GM18498 (cell line): ENCODE data around the gene TOMM40L.
"Not testable (repeated sequence)": the region's sequence is repeated elsewhere in the genome, so short reads cannot be mapped to it uniquely, and the experiment has no call there.

Experiments used
- ATAC-seq: cut with Tn5 transposase; IDR thresholded peaks from one replicate; pipeline ENCODE4 v1.9.1; 2021; ENCODE audit warnings: mild to moderate bottlenecking, moderate library complexity; ENCODE audit not compliant: unreplicated experiment

Gene TOMM40L

GRCh38 chr1:161251579-161251978, 25.7 kb downstream of the TOMM40L start:
- ATAC-seq, result no peak

GRCh38 chr1:161255302-161255701, 29.4 kb downstream of the TOMM40L start:
- not testable (repeated sequence) for ATAC-seq

- not testable (repeated sequence) for ATAC-seq
These were observed 30.2 kb downstream of the TOMM40L start for GRCh38 chr1:161255955-161256520.

- not testable (repeated sequence) for ATAC-seq
These were observed 31.2 kb downstream of the TOMM40L start for GRCh38 chr1:161257109-161257508.

- ATAC-seq, result peak; percentile 66
These were observed 32.8 kb downstream of the TOMM40L start, which contains the start of gene PCP4L1 for GRCh38 chr1:161258439-161259344. TSS of gene PCP4L1 (plus strand) at chr1:161258745. CDS start at chr1:161258975, 230 bp downstream.

- no peak for ATAC-seq
These were observed 33.5 kb downstream of the TOMM40L start for GRCh38 chr1:161259345-161259702.

GRCh38 chr1:161259765-161260164, 33.9 kb downstream of the TOMM40L start:
- ATAC-seq, result no peak

GRCh38 chr1:161260376-161261260, 34.8 kb downstream of the TOMM40L start:
- no peak for ATAC-seq

- ATAC-seq, result no peak
These were observed 35.7 kb downstream of the TOMM40L start for GRCh38 chr1:161261261-161262235.

GRCh38 chr1:161265305-161265704, 39.4 kb downstream of the TOMM40L start:
- no peak for ATAC-seq

- ATAC-seq, result no peak
These were observed 40.3 kb downstream of the TOMM40L start for GRCh38 chr1:161266202-161266601.

- no peak for ATAC-seq
These were observed 41.0 kb downstream of the TOMM40L start for GRCh38 chr1:161266836-161267235.

GRCh38 chr1:161267321-161267720, 41.5 kb downstream of the TOMM40L start:
- ATAC-seq, result no peak

GRCh38 chr1:161273402-161273801, 47.5 kb downstream of the TOMM40L start:
- ATAC-seq, result no peak

GRCh38 chr1:161274874-161275273, 49.0 kb downstream of the TOMM40L start:
- no peak for ATAC-seq
